Stimulated activated CD4-positive, alpha-beta T cell treated with anti-CD3 and anti-CD28 coated beads, Interleukin-1b, Interleukin-23, amount 100 ng/mL, for 4 hours (primary cell): ENCODE data around the gene SLC2A10.
"Not testable (repeated sequence)": the region's sequence is repeated elsewhere in the genome, so short reads cannot be mapped to it uniquely, and the experiment has no call there.

ENCODE experiments used
- DNase-seq, 2 donors: peaks; one replicate each; pipeline ENCODE4 v3.0.0-alpha.2; 2020; ENCODE audit warnings: low read depth in 2 of 2

Gene SLC2A10

GRCh38 chr20:46709459-46710152 lies at the start of gene SLC2A10:
Gene SLC2A10 (plus strand): TSS chr20:46709649. CDS start chr20:46709737, 88 bp downstream.
- no peak for DNase-seq

- no peak for DNase-seq
Observed at GRCh38 chr20:46660487-46660886, 49.0 kb upstream of the SLC2A10 start.

GRCh38 chr20:46661659-46662058 lies 47.8 kb upstream of the SLC2A10 start:
- no peak for DNase-seq

GRCh38 chr20:46663531-46663930 lies 45.9 kb upstream of the SLC2A10 start:
- DNase-seq, result no peak

GRCh38 chr20:46665602-46666001 lies 43.8 kb upstream of the SLC2A10 start:
- no peak for DNase-seq

GRCh38 chr20:46666306-46666705 lies 43.1 kb upstream of the SLC2A10 start:
- DNase-seq, result no peak

GRCh38 chr20:46666818-46667515 lies 42.5 kb upstream of the SLC2A10 start:
- no peak for DNase-seq

GRCh38 chr20:46670228-46670584 lies 39.2 kb upstream of the SLC2A10 start:
- no peak for DNase-seq

GRCh38 chr20:46670585-46671584 lies 38.6 kb upstream of the SLC2A10 start:
- no peak for DNase-seq

GRCh38 chr20:46671866-46672542 lies 37.4 kb upstream of the SLC2A10 start:
- no peak for DNase-seq

GRCh38 chr20:46672543-46673148 lies 36.8 kb upstream of the SLC2A10 start:
- no peak for DNase-seq

- no peak for DNase-seq
Observed at GRCh38 chr20:46673394-46674252, 35.8 kb upstream of the SLC2A10 start.

- DNase-seq, result no peak
Observed at GRCh38 chr20:46674253-46675083, 35.0 kb upstream of the SLC2A10 start.

GRCh38 chr20:46676649-46677316 lies 32.7 kb upstream of the SLC2A10 start:
- DNase-seq, result not testable (repeated sequence)

- no peak for DNase-seq
Observed at GRCh38 chr20:46677608-46678007, 31.8 kb upstream of the SLC2A10 start.

GRCh38 chr20:46678516-46678915 lies 30.9 kb upstream of the SLC2A10 start:
- DNase-seq, result no peak

GRCh38 chr20:46680684-46681031 lies 28.8 kb upstream of the SLC2A10 start:
- DNase-seq, result no peak

GRCh38 chr20:46681032-46681854 lies 28.2 kb upstream of the SLC2A10 start:
- DNase-seq, result peak; percentile 51 to 61
